ENCODE results near the gene DNER. TPM values are rescaled to one million over a fixed set of nuclear protein-coding genes. Genes with fewer than 3 reads are reported as not detected.
A peak's percentile ranks its signal among the peaks of the same experiment; 100 is the strongest.
"Not testable (repeated sequence)": the region's sequence is repeated elsewhere in the genome, so short reads cannot be mapped to it uniquely, and the experiment has no call there.

Gene DNER
- total RNA-seq, 1 experiment from 2014 or later, result 2.9 TPM

- ChIA-PET POLR2A (no interaction called here), CTCF (interaction anchor here (1.2 kb wide), 1 partner anchor 9 kb away, joined by 4 read pairs; no protein-coding TSS in a partner anchor), RAD21 (ENCODE audit: low non-redundant PET in 1 of 2, low total read pairs in 2 of 2, uncharacterized antibody in 2 of 2, unreplicated experiment in 2 of 2) (no interaction called here)
- H3K4me1 ChIP-seq (ENCODE audit: control insufficient read depth in 1 of 2, insufficient read depth in 2 of 2, low read length in 2 of 2), result peaks cover 0 to 8% of the 10 kb centered on the region in 2 experiments; a peak in 1 of 4 replicates
- no peaks in the 10 kb centered on the region for H3K9me2 ChIP-seq (ENCODE audit: insufficient read depth)
- no peak overlapping the region for H3K4me3 ChIP-seq (replicated peaks in 1 of 2; ENCODE audit: low read depth in 1 of 2, low read length in 2 of 2)
- peak overlapping the region; percentile 18 for H3K4me2 ChIP-seq (ENCODE audit: low read length)
- ATAC-seq (peak; percentile 80), DNase-seq (ENCODE audit: low read depth, low spot score) (peak; percentile 33)
- no peaks in the 10 kb centered on the region for H3K27me3 ChIP-seq (ENCODE audit: insufficient read depth, low read length)
- no TSS peak for BruUV-seq (replicated peaks)
- no peak overlapping the region for H3K9ac ChIP-seq (ENCODE audit: low read length)
- no peaks in the 10 kb centered on the region for H4K20me1 ChIP-seq (ENCODE audit: insufficient read depth)
- intact Hi-C loops (cut with micrococcal nuclease), result no loop called here
- H3K79me2 ChIP-seq (ENCODE audit: insufficient read depth, low read length), result no peaks in the 10 kb centered on the region
- TF ChIP-seq MAX (IDR thresholded peaks at IDR 0.05) (no peak), ZFX (IDR thresholded peaks at IDR 0.05) (no peak), REST (IDR thresholded peaks at IDR 0.05; ENCODE audit: low read depth) (no peak)
- H3K27ac ChIP-seq (ENCODE audit: low read depth, low read length), result no peak overlapping the region
- no peak overlapping the region for H2AFZ ChIP-seq (ENCODE audit: low read depth, low read length, poor library complexity, severe bottlenecking)
- H3K9me3 ChIP-seq (ENCODE audit: control insufficient read depth in 1 of 2, insufficient read depth in 1 of 2, low read depth in 1 of 2, low read length in 2 of 2), result no peaks in the 10 kb centered on the region
- no peaks in the 10 kb centered on the region for H3K36me3 ChIP-seq (ENCODE audit: control insufficient read depth in 1 of 2, insufficient read depth in 2 of 2, low read length in 2 of 2)
Observed at GRCh38 chr2:229725716-229726574, 11.6 kb upstream of the DNER start.

- H3K4me2 ChIP-seq (ENCODE audit: low read length); H3K27ac ChIP-seq (ENCODE audit: low read depth, low read length); POLR2A ChIA-PET; RAD21 ChIA-PET (ENCODE audit: low non-redundant PET in 1 of 2, low total read pairs in 2 of 2, uncharacterized antibody in 2 of 2, unreplicated experiment in 2 of 2); H3K9me2 ChIP-seq (ENCODE audit: insufficient read depth); CTCF ChIA-PET; H3K36me3 ChIP-seq (ENCODE audit: control insufficient read depth in 1 of 2, insufficient read depth in 2 of 2, low read length in 2 of 2); intact Hi-C loops (cut with micrococcal nuclease); BruUV-seq (replicated peaks); H3K9me3 ChIP-seq (ENCODE audit: control insufficient read depth in 1 of 2, insufficient read depth in 1 of 2, low read depth in 1 of 2, low read length in 2 of 2); DNase-seq (ENCODE audit: low read depth, low spot score); ATAC-seq; H2AFZ ChIP-seq (ENCODE audit: low read depth, low read length, poor library complexity, severe bottlenecking); H3K4me3 ChIP-seq (replicated peaks in 1 of 2; ENCODE audit: low read depth in 1 of 2, low read length in 2 of 2); H3K79me2 ChIP-seq (ENCODE audit: insufficient read depth, low read length); H3K9ac ChIP-seq (ENCODE audit: low read length); H4K20me1 ChIP-seq (ENCODE audit: insufficient read depth); H3K27me3 ChIP-seq (ENCODE audit: insufficient read depth, low read length): not testable (repeated sequence)
- peaks cover 0 to 14% of the 10 kb centered on the region in 2 experiments; a peak in 2 of 4 replicates for H3K4me1 ChIP-seq (ENCODE audit: control insufficient read depth in 1 of 2, insufficient read depth in 2 of 2, low read length in 2 of 2)
Observed at GRCh38 chr2:229723192-229723591, 8.8 kb upstream of the DNER start.

Measured in HCT116 (cell line).